HUES48 (cell line): Measurements from ENCODE around the gene LIN7B.

Experiments used
- H3K27ac ChIP-seq: one replicate; pipeline ENCODE4 v1.7.0; 2013; ENCODE audit warnings: low read depth, low read length, inconsistent platforms
- H3K27me3 ChIP-seq: 2 replicates; pipeline ENCODE4 v1.6.1; 2013; ENCODE audit warnings: mild to moderate bottlenecking, low read length; ENCODE audit not compliant: control insufficient read depth, insufficient read depth
- H3K36me3 ChIP-seq: 2 replicates; pipeline ENCODE4 v1.6.1; 2013; ENCODE audit warnings: low read length; ENCODE audit not compliant: control insufficient read depth, insufficient read depth
- H3K4me1 ChIP-seq: 2 replicates; pipeline ENCODE4 v1.6.1; 2013; ENCODE audit warnings: mild to moderate bottlenecking, low read length; ENCODE audit not compliant: control insufficient read depth, insufficient read depth
- H3K4me3 ChIP-seq: 2 replicates; pipeline ENCODE4 v1.5.1; 2013; ENCODE audit warnings: mild to moderate bottlenecking, low read depth, low read length
- H3K9ac ChIP-seq: 2 replicates; pipeline ENCODE4 v1.6.1; 2013; ENCODE audit warnings: mild to moderate bottlenecking, low read depth, low read length, moderate library complexity
- H3K9me3 ChIP-seq: 2 replicates; pipeline ENCODE4 v1.6.1; 2013; ENCODE audit warnings: low read length; ENCODE audit not compliant: control insufficient read depth, insufficient read depth

The LIN7B gene

DNA sequence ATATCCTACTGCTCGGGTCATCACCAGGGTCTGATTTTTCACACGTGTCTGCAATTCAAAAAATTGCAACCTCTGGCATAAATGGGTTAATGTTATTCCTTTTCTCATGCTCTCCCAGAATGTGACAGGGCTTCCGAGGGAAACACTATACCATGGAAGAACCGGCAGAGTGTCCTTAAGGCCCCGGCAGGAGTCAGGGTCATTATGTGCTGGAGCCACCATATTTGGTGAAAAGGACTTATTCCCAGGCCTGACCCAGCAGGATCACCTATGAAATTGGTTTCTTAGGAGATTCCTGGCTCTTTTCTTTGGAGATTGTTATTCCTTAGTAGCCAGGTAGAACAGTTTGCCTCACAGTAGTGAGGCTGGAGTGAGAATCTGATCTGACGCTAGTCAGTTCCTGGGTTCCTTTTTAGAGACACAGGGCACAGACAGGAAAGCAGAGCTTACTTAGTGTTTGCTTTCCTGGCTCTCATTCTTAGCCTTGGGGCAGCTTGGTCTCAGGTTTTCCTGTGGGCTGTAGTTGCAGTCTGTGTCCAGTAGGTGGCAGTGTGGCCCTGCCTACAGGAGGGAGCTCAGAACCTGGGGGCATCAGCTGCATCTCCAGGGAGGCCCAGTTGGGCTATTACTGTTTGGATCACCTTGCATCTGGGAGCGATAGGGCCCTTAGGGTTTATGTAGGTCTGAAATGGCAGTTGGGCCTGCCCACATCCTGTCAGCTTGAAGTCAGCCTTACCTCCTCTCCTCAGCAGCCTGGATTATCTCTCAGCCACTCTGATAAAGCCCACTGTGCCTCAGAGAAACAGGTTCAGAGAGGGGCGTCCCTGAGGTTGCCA lies 16.5 kb upstream of the LIN7B start:
- Histone ChIP-seq H3K27ac (peak overlapping the region; percentile 81), H3K36me3 (peaks cover 90% of the 10 kb centered on the region), H3K4me1 (no peaks in the 10 kb centered on the region), H3K9me3 (no peaks in the 10 kb centered on the region), H3K27me3 (no peaks in the 10 kb centered on the region), H3K9ac (no peak overlapping the region), H3K4me3 (no peak overlapping the region)

DNA sequence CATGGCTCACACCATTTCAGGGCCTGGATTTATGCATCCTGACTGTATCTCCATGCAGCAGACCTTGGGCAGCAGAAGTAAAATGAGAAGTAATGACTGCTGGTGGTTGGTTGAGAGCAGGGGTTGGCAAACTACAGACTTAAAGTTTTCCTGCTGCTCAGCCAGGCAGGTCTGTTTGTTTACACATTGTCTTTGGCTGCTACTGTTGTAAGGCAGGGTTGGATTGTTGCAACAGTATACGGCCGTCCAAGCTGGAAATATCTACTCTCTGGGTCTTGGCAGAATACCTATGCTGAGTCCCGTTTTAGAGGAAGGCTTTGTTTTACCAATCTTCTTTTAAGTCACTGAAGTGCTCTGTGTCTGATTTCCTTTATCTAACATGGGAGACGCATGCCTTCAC lies 15.4 kb upstream of the LIN7B start:
- H3K4me3 ChIP-seq = no peak overlapping the region
- H3K9ac ChIP-seq = no peak overlapping the region
- H3K9me3 ChIP-seq = no peaks in the 10 kb centered on the region
- no peaks in the 10 kb centered on the region for H3K4me1 ChIP-seq
- H3K27me3 ChIP-seq = no peaks in the 10 kb centered on the region
- H3K36me3 ChIP-seq = peaks cover 88% of the 10 kb centered on the region
- H3K27ac ChIP-seq = no peak overlapping the region

DNA sequence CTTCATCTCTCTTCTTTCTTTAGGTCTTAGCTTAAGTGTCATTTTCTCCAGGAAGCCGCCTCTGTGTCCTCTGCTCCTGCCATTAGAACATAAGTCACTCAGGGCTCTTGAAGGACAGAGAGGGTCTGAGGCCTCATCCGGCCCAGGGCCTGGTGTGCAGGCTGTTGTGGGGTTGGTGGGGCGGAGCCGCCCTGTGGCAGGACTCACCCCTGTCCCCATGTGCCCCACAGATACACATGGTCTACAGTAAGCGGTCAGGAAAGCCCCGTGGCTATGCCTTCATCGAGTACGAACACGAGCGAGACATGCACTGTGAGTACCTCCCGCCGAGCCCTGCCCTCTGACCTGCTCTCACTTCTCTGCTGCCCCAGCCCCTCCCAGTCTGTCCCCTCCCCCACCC lies 13.0 kb upstream of the LIN7B start:
- Histone ChIP-seq H3K36me3 (peaks cover 88% of the 10 kb centered on the region), H3K9me3 (no peaks in the 10 kb centered on the region), H3K4me1 (no peaks in the 10 kb centered on the region), H3K9ac (no peak overlapping the region), H3K4me3 (no peak overlapping the region), H3K27me3 (no peaks in the 10 kb centered on the region), H3K27ac (no peak overlapping the region)

DNA sequence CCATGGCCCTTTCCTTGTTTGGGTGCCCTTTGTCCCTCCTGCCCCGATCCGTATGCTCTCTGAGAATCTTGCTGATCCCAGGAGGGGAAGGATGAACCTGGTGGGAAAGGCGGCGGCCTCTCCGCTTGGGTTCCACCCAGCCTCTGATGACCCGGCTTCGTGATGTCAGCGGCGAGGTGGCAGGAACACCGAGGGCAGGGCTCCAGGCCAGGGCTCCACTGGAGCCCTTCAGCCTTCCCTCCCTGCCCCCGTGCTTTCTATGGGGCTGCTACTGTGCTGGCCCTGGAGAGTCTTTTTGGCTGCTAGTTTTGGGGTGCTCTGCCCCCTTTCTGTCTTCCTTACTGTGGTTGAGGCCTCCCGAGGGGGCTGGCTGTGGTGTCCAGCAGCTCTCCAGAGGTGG lies 11.9 kb upstream of the LIN7B start:
- Histone ChIP-seq H3K36me3 (peaks cover 90% of the 10 kb centered on the region), H3K9ac (no peak overlapping the region), H3K27ac (no peak overlapping the region), H3K27me3 (no peaks in the 10 kb centered on the region), H3K9me3 (no peaks in the 10 kb centered on the region), H3K4me1 (no peaks in the 10 kb centered on the region), H3K4me3 (no peak overlapping the region)

DNA sequence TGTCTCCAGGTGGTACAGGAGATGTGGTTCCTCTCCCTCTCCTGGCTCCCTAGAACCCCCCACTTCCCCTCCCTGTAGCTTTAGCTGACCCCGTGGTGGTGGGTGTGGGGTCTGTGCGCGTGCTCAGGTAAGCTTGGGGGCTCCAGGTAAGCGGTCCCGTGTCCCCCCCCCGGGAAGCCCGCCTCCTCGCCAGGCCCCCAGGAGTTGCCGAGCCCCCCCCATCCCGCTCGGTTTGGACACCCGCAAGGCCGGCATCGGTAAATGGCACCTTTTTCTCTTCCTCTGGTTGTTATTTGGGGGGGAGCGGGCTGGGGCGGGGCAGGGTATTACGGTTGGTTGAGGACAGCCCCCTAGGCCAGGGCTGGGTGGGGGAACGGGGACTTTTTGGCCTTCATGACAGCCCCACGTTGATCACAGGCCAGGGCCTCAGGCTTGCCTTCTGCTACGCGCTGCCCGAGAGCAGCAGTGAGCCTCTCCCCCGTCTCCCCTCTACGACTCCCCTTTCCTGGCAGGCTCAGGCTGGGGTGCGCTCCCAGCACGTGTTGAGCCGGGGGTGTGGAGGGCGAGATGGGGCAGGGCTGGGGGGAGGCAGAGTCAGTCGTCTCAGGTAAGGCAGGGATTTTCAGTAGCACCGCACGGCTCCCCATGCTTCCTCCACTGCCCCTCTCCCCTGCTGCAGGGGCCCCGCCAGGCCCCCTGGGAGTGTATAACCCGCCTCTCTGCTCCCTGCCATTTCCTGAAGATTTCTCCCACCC lies 10.7 kb upstream of the LIN7B start:
- Histone ChIP-seq H3K36me3 (peaks cover 90% of the 10 kb centered on the region), H3K4me3 (no peak overlapping the region), H3K27ac (no peak overlapping the region), H3K9ac (no peak overlapping the region), H3K9me3 (no peaks in the 10 kb centered on the region), H3K4me1 (no peaks in the 10 kb centered on the region), H3K27me3 (no peaks in the 10 kb centered on the region)

DNA sequence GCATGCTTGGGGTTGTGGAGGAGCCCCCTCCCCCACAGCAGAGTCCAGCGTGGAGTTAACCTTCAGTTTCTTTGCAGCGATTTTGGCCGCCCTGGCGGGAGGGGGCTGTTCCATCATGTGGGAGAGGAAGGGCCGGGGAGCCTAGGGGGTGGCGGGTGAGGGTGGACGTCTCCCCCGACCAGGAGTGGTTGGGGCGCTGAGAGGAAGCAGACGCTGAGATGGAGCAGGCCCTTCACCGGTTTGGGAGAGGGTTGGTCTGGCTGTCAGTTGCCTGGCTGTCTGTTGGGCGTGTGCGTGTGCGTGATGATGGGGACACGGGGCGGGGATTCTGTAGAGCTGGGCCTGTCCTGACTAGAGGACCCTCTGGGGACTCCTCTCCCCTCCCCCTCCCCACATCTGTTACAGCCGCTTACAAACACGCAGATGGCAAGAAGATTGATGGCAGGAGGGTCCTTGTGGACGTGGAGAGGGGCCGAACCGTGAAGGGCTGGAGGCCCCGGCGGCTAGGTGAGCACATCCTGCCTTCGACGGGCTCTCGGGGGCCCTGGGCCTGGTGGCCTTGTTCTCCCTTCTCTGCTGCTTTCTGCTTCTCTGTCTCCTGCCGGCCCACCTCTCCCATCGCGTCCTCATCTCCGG lies 9.8 kb upstream of the LIN7B start:
- Histone ChIP-seq H3K9me3 (no peaks in the 10 kb centered on the region), H3K9ac (no peak overlapping the region), H3K4me3 (no peak overlapping the region), H3K27me3 (no peaks in the 10 kb centered on the region), H3K27ac (no peak overlapping the region), H3K4me1 (no peaks in the 10 kb centered on the region), H3K36me3 (peaks cover 90% of the 10 kb centered on the region)

DNA sequence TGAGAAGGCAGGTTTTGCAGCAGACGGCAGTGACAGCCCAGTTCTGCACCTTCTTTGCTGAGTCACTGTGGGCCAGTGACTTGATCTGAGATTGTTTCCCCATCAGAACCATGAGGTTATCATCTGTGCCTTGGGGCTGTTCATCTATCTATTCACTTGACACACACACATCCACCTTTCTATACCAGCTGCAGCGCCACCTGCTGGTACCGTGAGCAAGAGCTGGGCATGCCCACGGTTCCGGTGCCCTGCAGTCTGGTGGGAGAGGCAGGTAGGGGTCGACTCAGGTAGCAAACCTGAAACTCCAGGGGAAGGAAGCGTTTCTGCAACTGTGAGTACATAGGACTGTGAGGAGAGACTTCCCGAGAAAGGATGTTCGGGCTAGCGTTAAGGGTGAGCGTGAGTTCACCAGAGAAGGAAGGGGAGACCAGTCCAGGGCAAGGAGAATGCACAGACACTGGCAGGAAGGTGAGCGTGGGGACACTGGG lies 7.5 kb upstream of the LIN7B start:
- no peaks in the 10 kb centered on the region for H3K27me3 ChIP-seq
- no peaks in the 10 kb centered on the region for H3K9me3 ChIP-seq
- no peak overlapping the region for H3K4me3 ChIP-seq
- no peaks in the 10 kb centered on the region for H3K4me1 ChIP-seq
- peaks cover 76% of the 10 kb centered on the region for H3K36me3 ChIP-seq
- H3K9ac ChIP-seq = no peak overlapping the region
- H3K27ac ChIP-seq = peak overlapping the region; percentile 57

DNA sequence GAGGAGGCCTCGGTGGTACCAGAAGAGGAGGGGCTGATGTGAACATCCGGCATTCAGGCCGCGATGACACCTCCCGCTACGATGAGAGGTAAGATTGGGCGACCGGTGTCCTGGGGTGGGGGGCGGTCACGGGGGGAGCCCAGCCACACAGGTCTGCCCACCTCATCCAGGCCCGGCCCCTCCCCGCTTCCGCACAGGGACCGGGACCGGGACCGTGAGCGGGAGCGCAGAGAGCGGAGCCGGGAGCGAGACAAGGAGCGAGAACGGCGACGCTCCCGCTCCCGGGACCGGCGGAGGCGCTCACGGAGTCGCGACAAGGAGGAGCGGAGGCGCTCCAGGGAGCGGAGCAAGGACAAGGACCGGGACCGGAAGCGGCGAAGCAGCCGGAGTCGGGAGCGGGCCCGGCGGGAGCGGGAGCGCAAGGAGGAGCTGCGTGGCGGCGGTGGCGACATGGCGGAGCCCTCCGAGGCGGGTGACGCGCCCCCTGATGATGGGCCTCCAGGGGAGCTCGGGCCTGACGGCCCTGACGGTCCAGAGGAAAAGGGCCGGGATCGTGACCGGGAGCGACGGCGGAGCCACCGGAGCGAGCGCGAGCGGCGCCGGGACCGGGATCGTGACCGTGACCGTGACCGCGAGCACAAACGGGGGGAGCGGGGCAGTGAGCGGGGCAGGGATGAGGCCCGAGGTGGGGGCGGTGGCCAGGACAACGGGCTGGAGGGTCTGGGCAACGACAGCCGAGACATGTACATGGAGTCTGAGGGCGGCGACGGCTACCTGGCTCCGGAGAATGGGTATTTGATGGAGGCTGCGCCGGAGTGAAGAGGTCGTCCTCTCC lies 6.3 kb upstream of the LIN7B start:
- H3K9me3 ChIP-seq = no peaks in the 10 kb centered on the region
- peaks cover 67% of the 10 kb centered on the region for H3K36me3 ChIP-seq
- H3K27ac ChIP-seq = peak overlapping the region; percentile 42
- no peak overlapping the region for H3K4me3 ChIP-seq
- no peaks in the 10 kb centered on the region for H3K4me1 ChIP-seq
- no peak overlapping the region for H3K9ac ChIP-seq
- H3K27me3 ChIP-seq = no peaks in the 10 kb centered on the region

DNA sequence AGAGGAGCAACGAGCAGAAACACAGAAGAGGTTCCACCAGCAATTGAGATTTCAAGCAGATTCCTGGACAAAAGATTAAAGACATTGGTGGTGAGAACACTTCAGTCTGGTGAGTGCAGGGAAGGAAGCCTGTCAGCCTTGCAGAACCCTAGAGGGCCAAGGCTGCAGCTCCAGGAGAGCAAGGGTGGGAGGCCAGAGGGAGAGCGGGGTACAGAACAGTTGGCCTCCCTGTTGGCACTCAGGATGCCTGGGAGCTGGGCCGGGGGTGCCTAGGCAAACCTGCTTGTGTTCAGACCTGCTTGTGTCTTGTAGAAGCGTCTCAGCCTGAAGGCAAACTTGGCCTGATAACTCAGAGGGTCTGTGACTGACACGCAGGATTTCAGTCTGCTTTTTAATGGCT lies 5.1 kb upstream of the LIN7B start:
- no peaks in the 10 kb centered on the region for H3K4me1 ChIP-seq
- no peaks in the 10 kb centered on the region for H3K9me3 ChIP-seq
- no peak overlapping the region for H3K9ac ChIP-seq
- H3K27me3 ChIP-seq = no peaks in the 10 kb centered on the region
- peak overlapping the region; percentile 42 for H3K27ac ChIP-seq
- H3K4me3 ChIP-seq = no peak overlapping the region
- peaks cover 56% of the 10 kb centered on the region for H3K36me3 ChIP-seq

DNA sequence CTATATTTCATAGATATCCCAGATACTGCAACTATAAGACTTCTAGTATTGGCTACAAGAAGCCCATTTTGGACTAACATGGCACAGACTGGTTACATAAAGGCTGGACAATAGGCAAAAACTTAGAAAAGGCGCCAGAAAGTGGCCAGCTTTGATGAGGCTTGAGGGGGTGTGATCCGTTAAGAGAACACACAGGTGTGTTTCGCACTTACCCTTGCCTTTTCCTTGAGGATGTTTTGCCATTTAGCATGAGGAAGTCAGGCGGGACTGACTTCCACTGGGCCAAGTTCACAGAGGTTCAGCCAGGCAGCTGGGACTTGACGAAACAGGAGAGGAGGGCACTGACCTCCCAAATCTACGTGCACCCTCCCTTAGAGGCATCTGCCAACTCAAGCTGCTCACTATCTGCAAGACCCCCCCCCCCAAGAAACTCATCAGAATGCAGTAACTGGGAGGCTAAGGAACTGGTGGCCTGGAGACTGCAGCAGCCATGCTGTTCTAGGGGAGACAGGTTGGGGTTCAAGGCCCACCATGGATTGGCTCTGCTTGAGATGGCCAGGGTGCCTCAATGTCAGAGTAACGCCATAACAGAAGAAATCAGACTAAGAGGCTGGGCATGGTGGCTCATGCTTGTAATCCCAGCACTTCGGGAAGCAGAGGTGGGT lies 4.5 kb upstream of the LIN7B start:
- H3K9me3 ChIP-seq = no peaks in the 10 kb centered on the region
- H3K4me1 ChIP-seq = no peaks in the 10 kb centered on the region
- H3K4me3 ChIP-seq = no peak overlapping the region
- no peak overlapping the region for H3K27ac ChIP-seq
- peaks cover 49% of the 10 kb centered on the region for H3K36me3 ChIP-seq
- no peak overlapping the region for H3K9ac ChIP-seq
- H3K27me3 ChIP-seq = no peaks in the 10 kb centered on the region
